ENCODE data around the gene GFOD2.

Gene GFOD2

GRCh38 chr16:67733734-67734470 is 14.8 kb upstream of the GFOD2 start:
- DNase-seq (ENCODE audit: low read depth in 2 of 3, low spot score in 2 of 3), result no peak

GRCh38 chr16:67731753-67732095 is 12.6 kb upstream of the GFOD2 start:
- no peak for DNase-seq (ENCODE audit: low read depth in 2 of 3, low spot score in 2 of 3)

- DNase-seq (ENCODE audit: low read depth in 2 of 3, low spot score in 2 of 3), result no peak
Measured at GRCh38 chr16:67731071-67731752, 12.1 kb upstream of the GFOD2 start.

GRCh38 chr16:67730326-67730725 is 11.2 kb upstream of the GFOD2 start:
- DNase-seq (ENCODE audit: low read depth in 2 of 3, low spot score in 2 of 3), result no peak

GRCh38 chr16:67729636-67730248 is 10.6 kb upstream of the GFOD2 start:
- no peak for DNase-seq (ENCODE audit: low read depth in 2 of 3, low spot score in 2 of 3)

- DNase-seq (ENCODE audit: low read depth in 2 of 3, low spot score in 2 of 3), result no peak
Measured at GRCh38 chr16:67727521-67728485, 8.7 kb upstream of the GFOD2 start.

DNA sequence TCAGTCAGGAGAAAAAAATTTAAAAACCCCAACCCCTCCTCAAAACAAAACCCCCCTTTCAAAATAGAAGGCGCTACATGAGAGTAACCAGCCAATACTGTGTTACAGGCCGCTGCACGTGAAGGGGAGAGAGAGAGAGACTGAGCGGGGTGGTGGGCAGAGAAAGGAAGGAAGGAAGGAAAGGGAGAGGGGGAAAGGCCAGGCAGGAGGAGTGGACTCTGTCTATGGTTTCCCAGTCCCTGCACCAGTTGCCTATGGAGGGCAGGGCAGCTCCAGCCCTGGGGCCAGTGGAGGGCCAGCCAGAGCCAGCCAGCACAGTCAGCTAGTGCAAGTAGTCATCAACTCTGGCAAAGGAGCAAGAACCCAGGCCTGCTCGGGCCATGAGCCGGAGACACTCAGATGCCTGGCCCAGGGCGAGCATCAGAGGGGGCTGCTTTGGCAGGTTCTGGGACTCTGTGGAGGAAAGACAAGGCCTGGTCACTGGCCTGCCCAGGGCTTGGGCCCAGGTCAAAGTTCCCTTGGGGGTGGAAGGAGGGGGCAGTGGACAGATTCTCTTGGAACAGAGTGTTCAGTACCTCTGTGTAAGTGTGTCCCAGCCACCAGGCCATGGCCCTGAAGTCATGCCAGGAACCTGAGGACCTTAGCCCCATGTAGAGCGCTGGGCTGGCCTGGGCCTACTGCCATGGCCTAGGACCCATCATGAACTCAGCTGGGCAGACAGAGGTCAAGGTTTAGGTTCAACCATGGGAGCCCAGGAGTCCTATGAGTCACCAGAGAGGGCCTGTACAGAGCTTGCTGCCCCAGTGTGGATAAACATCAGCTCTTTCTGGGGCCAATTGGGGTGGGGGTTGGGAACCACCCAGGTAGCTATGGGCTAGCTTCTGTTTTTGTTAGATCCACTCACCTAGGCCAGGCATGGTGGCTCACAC is 7.3 kb upstream of the GFOD2 start:
- DNase-seq (ENCODE audit: low read depth in 2 of 3, low spot score in 2 of 3), result no peak

DNA sequence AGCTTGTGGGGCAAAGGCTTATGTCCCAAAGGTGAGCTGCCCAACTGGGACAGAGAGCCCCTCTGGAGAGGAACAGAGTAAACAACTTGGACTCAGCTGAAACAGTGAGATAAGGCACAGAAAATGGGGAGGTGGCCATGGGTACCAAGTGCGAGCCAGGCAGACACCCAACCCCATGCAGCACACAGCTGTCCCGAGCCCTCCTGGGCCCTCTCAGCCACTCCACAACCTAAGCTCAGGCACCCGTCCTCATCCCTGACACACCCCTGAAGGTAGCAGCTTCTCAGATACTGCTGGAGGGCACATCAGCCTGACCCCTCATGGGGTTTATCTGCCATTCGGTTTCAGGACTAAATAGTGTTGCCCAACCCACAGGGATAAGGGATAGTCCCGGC is 4.8 kb upstream of the GFOD2 start:
- no peak for DNase-seq (ENCODE audit: low read depth in 2 of 3, low spot score in 2 of 3)

- no peak for DNase-seq (ENCODE audit: low read depth in 2 of 3, low spot score in 2 of 3)
Measured at GRCh38 chr16:67723151-67723910, 4.2 kb upstream of the GFOD2 start.

DNA sequence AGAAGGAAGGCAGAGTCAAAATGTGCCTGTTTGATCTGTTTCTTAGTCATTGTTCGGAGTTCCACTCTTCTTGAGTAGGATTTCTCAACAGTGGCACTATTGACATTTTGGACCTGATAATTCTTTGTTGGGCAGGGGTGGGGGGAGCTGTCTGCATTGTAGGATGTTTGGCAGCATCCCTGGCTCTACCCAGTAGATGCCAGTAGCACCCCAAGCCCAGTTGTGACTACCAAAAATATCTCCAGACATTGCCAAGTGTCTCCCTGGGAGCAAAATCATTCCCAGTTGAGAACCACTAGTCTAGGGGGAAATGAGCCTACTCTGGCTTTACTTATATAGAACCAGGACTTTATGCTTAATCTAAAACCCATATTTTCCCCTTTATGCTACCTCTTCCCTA is 1.1 kb upstream of the GFOD2 start:
- no peak for DNase-seq (ENCODE audit: low read depth in 2 of 3, low spot score in 2 of 3)

DNA sequence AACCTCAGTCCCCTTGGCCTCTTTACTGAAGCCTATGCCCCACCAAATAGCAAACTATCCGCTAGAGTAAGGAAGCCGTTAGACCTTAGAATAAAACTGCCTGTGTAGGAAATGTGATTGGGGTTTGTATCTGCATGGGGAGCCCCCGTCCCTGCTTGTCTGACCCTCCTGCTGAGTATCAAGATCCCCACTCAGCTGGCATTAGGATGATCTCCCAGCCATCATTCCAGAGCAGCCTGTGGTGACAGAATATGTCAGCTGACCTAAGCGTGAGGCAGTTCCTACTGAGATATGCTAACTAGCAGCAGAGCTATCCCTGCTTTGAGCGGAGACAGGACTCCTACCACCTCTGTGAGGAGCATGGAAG is 645 bp upstream of the GFOD2 start:
- no peak for DNase-seq (ENCODE audit: low read depth in 2 of 3, low spot score in 2 of 3)

- no peak for DNase-seq (ENCODE audit: low read depth in 2 of 3, low spot score in 2 of 3)
Measured at GRCh38 chr16:67718668-67719047, 458 bp downstream of the GFOD2 start.

DNA sequence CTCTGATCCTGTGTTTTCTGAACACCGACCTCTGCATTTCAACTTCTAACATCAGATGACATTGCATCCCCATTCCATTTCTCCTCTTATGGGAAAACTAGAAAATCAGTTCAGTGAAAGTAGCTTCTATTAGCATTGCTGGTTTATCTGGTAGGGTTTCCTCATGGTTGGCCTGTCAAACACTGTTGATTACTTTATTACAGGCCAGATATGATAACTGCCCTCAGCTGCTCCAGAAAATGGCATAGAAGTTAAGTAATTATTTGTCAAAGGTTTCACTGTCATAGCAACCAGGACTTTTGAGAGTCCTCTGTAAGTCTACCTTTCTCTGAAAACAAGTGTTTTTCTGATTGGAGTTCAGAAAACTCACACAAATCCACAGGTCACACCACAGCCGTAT is 3.0 kb downstream of the GFOD2 start:
- DNase-seq (ENCODE audit: low read depth in 2 of 3, low spot score in 2 of 3), result no peak

GRCh38 chr16:67714522-67714921 is 4.6 kb downstream of the GFOD2 start:
- no peak for DNase-seq (ENCODE audit: low read depth in 2 of 3, low spot score in 2 of 3)

DNA sequence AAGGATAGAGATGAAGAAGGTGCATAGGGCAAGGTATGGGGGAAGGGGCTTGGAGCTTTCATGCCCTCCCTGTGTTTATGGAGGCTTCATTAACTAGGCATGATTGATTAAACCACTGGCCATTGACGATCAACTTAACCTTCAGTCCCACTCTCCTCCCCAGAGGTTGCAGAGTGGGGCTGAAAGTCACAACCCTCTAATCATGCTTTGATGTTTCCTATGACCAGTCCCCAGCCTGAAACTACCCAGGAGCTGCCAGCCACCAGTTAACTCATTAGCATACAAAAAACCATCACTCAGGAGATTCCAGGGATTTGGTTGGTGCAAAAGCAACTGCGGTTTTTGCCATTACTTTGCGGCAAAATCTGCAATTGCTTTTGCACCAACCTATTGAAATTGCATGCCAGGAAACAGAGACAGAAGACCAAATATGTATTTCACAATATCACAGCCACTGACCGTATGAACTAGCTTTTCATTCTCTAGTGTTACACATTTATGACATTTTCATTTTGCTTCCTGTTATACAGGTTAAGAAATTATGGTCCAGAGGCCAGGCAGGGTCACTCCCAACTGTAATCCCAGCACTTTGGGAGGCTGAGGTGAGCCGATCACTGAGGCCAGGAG is 5.4 kb downstream of the GFOD2 start:
- DNase-seq (ENCODE audit: low read depth in 2 of 3, low spot score in 2 of 3), result no peak

- no peak for DNase-seq (ENCODE audit: low read depth in 2 of 3, low spot score in 2 of 3)
Measured at GRCh38 chr16:67710607-67711006, 8.5 kb downstream of the GFOD2 start.

DNA sequence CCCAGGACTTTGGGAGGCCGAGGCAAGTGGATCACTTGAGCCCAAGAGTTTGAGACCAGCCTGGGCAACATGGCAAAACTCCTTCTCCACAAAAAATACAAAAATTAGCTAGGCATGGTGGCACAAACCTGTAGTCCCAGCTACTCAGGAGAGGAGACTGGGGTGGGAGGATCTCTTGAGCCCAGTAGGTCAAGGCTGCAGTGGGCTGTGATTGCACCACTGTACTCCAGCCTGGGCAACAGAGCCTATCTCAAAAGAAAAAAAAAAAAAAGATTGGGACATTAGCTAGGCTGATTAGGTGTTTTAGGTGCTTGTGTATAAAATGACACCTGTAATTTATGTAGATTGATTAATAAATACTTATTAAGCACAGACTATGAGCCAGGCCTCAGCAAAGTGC is 10.1 kb downstream of the GFOD2 start:
- no peak for DNase-seq (ENCODE audit: low read depth in 2 of 3, low spot score in 2 of 3)

DNA sequence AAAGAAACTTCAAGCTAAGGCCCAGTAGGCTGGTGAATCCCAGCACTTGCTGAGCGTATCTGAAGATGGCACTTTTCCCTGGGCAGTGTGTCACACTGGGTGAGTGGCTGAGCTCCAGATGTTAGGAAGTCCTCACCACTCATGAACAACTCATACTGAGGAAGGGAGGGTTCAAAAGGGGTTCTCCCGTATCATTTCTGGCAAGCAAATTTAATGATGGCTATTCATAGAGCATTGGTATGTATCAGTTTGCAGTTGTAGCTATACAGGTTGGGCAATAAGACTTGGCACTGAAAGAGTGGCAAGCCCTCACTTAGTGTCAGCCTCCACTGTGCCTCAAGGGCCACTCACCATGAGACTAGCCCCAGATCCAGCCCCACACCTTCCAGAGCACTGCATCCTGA is 10.7 kb downstream of the GFOD2 start:
- no peak for DNase-seq (ENCODE audit: low read depth in 2 of 3, low spot score in 2 of 3)

DNA sequence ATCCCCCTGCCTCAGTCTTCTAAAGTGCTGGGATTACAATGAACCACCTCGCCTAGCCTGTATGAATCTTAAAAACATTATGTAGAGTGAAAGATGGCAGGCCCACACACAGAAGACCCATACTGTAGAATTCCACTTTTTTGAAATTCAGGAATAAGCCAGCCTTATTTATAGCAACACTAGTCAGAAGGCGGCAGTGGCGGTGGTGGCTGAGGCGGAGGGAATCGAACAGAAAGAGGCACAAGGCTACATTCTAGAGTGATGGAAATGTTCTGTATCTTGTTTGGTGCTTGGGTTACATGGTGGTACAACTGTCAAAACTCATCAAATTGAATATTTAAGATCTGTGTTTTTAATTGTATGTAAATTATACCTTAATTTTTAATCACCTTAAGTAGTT is 11.3 kb downstream of the GFOD2 start:
- DNase-seq (ENCODE audit: low read depth in 2 of 3, low spot score in 2 of 3), result no peak
